WTC11 (cell line): Measurements from ENCODE around the gene PRKCE. TPM values are rescaled to one million over a fixed set of nuclear protein-coding genes. Genes with fewer than 3 reads are reported as not detected.

Experiments
- ATAC-seq: fragments of 200-7000 bp; cut with Tn5 transposase; 2 replicates; pipeline ENCODE4 v1.10.0; 2021; ENCODE audit warnings: mild to moderate bottlenecking, moderate library complexity
- CTCF ChIA-PET: fragments of 300-600 bp; sonication (Branson Sonifier 250); formaldehyde crosslinking; loops from one replicate; lab custom pipeline; 2021; ENCODE audit warnings: antibody characterized with exemption; lab: Charles Lee
- POLR2A ChIA-PET: fragments of 350-600 bp; sonication (Branson Sonifier 250); formaldehyde crosslinking; loops from one replicate; lab custom pipeline; 2021; ENCODE audit warnings: antibody characterized with exemption; lab: Charles Lee
- DNase-seq: peaks from one replicate; pipeline ENCODE4 v3.0.0; 2021; ENCODE audit warnings: low spot score
- H3K27ac Mint-ChIP-seq: 2 replicates; pipeline ENCODE4 v1.8.0; 2021; ENCODE audit warnings: mixed read lengths
- H3K27me3 Mint-ChIP-seq: 2 replicates; pipeline ENCODE4 v1.8.0; 2021; ENCODE audit warnings: low read depth, mild to moderate bottlenecking, moderate library complexity, mixed read lengths
- H3K36me3 Mint-ChIP-seq: 2 replicates; pipeline ENCODE4 v1.8.0; 2021; ENCODE audit warnings: mixed read lengths
- H3K4me1 Mint-ChIP-seq: 2 replicates; pipeline ENCODE4 v1.8.0; 2022; ENCODE audit warnings: mixed read lengths
- H3K4me3 Mint-ChIP-seq: 2 replicates; pipeline ENCODE4 v1.8.0; 2021; ENCODE audit warnings: mild to moderate bottlenecking, moderate library complexity, mixed read lengths
- H3K9me3 Mint-ChIP-seq: 2 replicates; pipeline ENCODE4 v1.8.0; 2021; ENCODE audit warnings: mixed read lengths
- AFF4 ChIP-seq: sonication (generic); formaldehyde crosslinking; IDR thresholded peaks from 2 replicates; pipeline ENCODE4 v1.8.1; 2023; ENCODE audit warnings: mild to moderate bottlenecking, missing genetic modification reagents, borderline replicate concordance
- ARID4B ChIP-seq: sonication (generic); formaldehyde crosslinking; IDR thresholded peaks from 2 replicates; pipeline ENCODE4 v1.8.0; 2023; ENCODE audit warnings: missing genetic modification reagents, mild to moderate bottlenecking, borderline replicate concordance
- CREM ChIP-seq: sonication (generic); formaldehyde crosslinking; IDR thresholded peaks from 2 replicates; pipeline ENCODE4 v1.8.1; 2022; ENCODE audit warnings: mild to moderate bottlenecking, missing genetic modification reagents, moderate library complexity
- IRF2 ChIP-seq: sonication (generic); formaldehyde crosslinking; IDR thresholded peaks from 2 replicates; pipeline ENCODE4 v1.8.0; 2022; ENCODE audit warnings: low read depth, missing genetic modification reagents, borderline replicate concordance
- NFYB ChIP-seq: sonication (generic); formaldehyde crosslinking; conservative IDR thresholded peaks from 2 replicates; pipeline ENCODE4 v1.8.0; 2022; ENCODE audit warnings: low read depth, missing genetic modification reagents
- ZNF416 ChIP-seq: fragments of 250-450 bp; sonication (Bioruptor Pico); IDR thresholded peaks from 2 replicates; pipeline ENCODE4 v1.9.0; 2021; ENCODE audit warnings: mild to moderate bottlenecking, inconsistent platforms
- total RNA-seq: library from RNA; stranded (reverse); gene quantifications from 3 replicates; pipeline ENCODE4 v1.2.3, GENCODE V29; 2021
- TF ChIP-seq, protein P1 (sequence below): sonication (generic); formaldehyde crosslinking; IDR thresholded peaks from 2 replicates; pipeline ENCODE4 v1.8.0; 2022; ENCODE audit warnings: missing genetic modification reagents

The PRKCE gene
- total RNA-seq, 1 experiment from 2014 or later = 5.8 TPM

DNA sequence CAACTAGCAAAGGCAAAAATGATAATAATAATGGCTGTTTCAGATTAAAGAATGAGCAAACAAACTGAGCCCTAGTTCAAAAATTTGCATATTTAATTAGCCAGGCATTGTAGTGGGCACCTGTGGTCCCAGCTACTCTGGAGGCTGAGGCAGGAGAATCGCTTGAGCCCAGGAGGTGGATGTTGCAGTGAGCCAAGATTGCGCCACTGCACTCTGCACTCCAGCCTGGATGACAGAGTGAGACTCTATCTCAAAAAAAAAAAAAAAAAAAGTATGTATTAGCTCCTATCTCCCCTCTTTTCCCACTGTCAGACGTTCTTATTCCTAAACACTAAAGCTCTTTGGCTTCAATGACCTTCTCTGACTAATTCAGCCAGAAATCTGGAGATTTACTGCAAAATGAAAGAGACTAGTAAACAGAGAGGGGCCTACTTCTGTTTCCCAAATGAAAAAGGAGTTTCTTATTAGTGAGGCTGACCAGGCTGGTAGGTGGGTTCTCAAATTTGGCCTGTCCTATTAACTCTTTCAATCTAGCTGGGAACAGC, 36.5 kb upstream of the PRKCE start:
- no peak for ATAC-seq
- Mint-ChIP-seq H3K27me3 (no peaks in the 10 kb centered on the region), H3K27ac (no peak overlapping the region), H3K9me3 (no peaks in the 10 kb centered on the region), H3K4me3 (no peak overlapping the region), H3K4me1 (peaks cover 19% of the 10 kb centered on the region), H3K36me3 (no peaks in the 10 kb centered on the region)
- ChIA-PET POLR2A (no interaction called here), CTCF (no interaction called here)
- no peak for TF ChIP-seq AFF4 (CRISPR knock-in tag)
- TF ChIP-seq IRF2 (CRISPR knock-in tag) = no peak
- no peak for TF ChIP-seq CREM (CRISPR knock-in tag)
- TF ChIP-seq ARID4B (CRISPR knock-in tag) = no peak
- no peak for DNase-seq

DNA sequence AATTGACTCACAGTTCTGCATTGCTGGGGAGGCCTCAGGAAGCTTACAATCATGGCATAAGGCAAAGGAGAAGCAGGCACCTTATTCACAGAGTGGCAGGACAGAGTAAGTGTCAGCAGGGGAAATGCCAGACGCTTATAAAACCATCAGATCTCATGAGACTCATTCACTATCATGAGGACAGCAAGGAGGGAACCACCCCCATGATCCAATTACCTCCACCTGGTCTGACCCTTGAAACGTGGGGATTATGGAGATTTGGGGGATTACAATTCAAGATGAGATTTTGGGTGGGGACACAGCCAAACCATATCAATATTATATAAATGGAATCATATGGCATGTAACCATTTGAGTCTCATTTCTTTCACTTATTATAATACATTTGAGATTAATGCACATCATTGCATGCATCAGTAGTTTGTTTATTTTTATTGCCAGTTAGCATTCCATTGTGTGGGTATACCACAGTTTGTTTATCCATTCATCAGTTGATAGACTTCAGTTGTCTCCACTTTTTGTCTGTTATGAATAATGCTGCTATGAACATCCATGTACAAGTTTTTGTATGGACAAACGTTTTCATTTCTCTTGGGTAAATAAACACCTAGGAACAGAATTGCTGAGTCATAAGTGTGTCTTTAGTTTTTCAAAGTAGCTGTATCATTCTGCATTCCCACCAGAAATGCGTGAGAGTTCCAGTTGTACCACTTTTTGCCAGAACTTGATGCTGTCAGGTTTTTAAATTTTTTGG, 34.6 kb upstream of the PRKCE start:
- H3K9me3 Mint-ChIP-seq = no peaks in the 10 kb centered on the region
- ATAC-seq = no peak
- H3K27ac Mint-ChIP-seq = no peak overlapping the region
- H3K4me3 Mint-ChIP-seq = no peak overlapping the region
- H3K27me3 Mint-ChIP-seq = no peaks in the 10 kb centered on the region
- H3K36me3 Mint-ChIP-seq = no peaks in the 10 kb centered on the region
- TF ChIP-seq ARID4B (CRISPR knock-in tag) (no peak), NFYB (CRISPR knock-in tag) (no peak), ZNF416 (CRISPR knock-in tag) (no peak)
- TF ChIP-seq, protein P1, sequence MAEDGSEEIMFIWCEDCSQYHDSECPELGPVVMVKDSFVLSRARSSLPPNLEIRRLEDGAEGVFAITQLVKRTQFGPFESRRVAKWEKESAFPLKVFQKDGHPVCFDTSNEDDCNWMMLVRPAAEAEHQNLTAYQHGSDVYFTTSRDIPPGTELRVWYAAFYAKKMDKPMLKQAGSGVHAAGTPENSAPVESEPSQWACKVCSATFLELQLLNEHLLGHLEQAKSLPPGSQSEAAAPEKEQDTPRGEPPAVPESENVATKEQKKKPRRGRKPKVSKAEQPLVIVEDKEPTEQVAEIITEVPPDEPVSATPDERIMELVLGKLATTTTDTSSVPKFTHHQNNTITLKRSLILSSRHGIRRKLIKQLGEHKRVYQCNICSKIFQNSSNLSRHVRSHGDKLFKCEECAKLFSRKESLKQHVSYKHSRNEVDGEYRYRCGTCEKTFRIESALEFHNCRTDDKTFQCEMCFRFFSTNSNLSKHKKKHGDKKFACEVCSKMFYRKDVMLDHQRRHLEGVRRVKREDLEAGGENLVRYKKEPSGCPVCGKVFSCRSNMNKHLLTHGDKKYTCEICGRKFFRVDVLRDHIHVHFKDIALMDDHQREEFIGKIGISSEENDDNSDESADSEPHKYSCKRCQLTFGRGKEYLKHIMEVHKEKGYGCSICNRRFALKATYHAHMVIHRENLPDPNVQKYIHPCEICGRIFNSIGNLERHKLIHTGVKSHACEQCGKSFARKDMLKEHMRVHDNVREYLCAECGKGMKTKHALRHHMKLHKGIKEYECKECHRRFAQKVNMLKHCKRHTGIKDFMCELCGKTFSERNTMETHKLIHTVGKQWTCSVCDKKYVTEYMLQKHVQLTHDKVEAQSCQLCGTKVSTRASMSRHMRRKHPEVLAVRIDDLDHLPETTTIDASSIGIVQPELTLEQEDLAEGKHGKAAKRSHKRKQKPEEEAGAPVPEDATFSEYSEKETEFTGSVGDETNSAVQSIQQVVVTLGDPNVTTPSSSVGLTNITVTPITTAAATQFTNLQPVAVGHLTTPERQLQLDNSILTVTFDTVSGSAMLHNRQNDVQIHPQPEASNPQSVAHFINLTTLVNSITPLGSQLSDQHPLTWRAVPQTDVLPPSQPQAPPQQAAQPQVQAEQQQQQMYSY (CRISPR knock-in tag) = no peak
- TF ChIP-seq, all 79 proteins: peak for 0
- no peak for DNase-seq
- ChIA-PET POLR2A (interaction anchor here (0.5 kb wide), 1 partner anchor 61 kb away, joined by 3 read pairs; no protein-coding TSS in a partner anchor), CTCF (no interaction called here)
- H3K4me1 Mint-ChIP-seq = peaks cover 9% of the 10 kb centered on the region
